ENCODE data around the gene COX19. TPM values are rescaled to one million over a fixed set of nuclear protein-coding genes. Genes with fewer than 3 reads are reported as not detected.

Gene COX19
- total and polyA plus RNA-seq, 2 of the 13 experiments (the other 11 are each of a cell fraction or from before 2014, with no cell fraction given) = 11.5 to 21.7 TPM

GRCh38 chr7:953547-954327, 21.6 kb downstream of the COX19 start (continued):
- TF ChIP-seq NFE2L2 (IDR thresholded peaks at IDR 0.05; ENCODE audit: low read length) (no peak), CREM (IDR thresholded peaks at IDR 0.05) (no peak), CREM (CRISPR knock-in tag; IDR thresholded peaks at IDR 0.05) (no peak), DNMT1 (CRISPR knock-in tag; IDR thresholded peaks at IDR 0.05) (no peak), ZNF772 (CRISPR knock-in tag; IDR thresholded peaks at IDR 0.05) (no peak), HHEX (CRISPR knock-in tag; IDR thresholded peaks at IDR 0.05) (no peak), ZNF362 (CRISPR knock-in tag; IDR thresholded peaks at IDR 0.05; ENCODE audit: borderline replicate concordance) (no peak), ZNF782 (CRISPR knock-in tag; IDR thresholded peaks at IDR 0.05; ENCODE audit: borderline replicate concordance) (no peak), ZNF567 (CRISPR knock-in tag; IDR thresholded peaks at IDR 0.05; ENCODE audit: borderline replicate concordance) (no peak), IKZF1 (IDR thresholded peaks at IDR 0.05) (no peak), PAWR (CRISPR knock-in tag; IDR thresholded peaks at IDR 0.05; ENCODE audit: borderline replicate concordance) (no peak), WIZ (CRISPR knock-in tag; IDR thresholded peaks at IDR 0.05) (no peak), PHB2 (IDR thresholded peaks at IDR 0.05; ENCODE audit: partially characterized antibody) (no peak), HOXD1 (CRISPR knock-in tag; IDR thresholded peaks at IDR 0.05) (no peak), ZNF576 (CRISPR knock-in tag; IDR thresholded peaks at IDR 0.05) (no peak), KDM4B (CRISPR knock-in tag; IDR thresholded peaks at IDR 0.05) (no peak), TRIM22 (IDR thresholded peaks at IDR 0.05) (no peak), GTF2F1 (IDR thresholded peaks at IDR 0.05; ENCODE audit: low read length) (no peak), ZNF124 (CRISPR knock-in tag; IDR thresholded peaks at IDR 0.05) (no peak), AHDC1 (CRISPR knock-in tag; IDR thresholded peaks at IDR 0.05; ENCODE audit: borderline replicate concordance) (no peak), ZNF317 (CRISPR knock-in tag; IDR thresholded peaks at IDR 0.05) (no peak), TRIM24 (CRISPR knock-in tag; IDR thresholded peaks at IDR 0.05) (no peak), ZC3H13 (CRISPR knock-in tag; IDR thresholded peaks at IDR 0.05) (0 out of 2 replicates have a peak, but pooled peaks have one; percentile 64), JUNB (CRISPR knock-in tag; IDR thresholded peaks at IDR 0.05; ENCODE audit: borderline replicate concordance) (no peak), ZNF530 (CRISPR knock-in tag; IDR thresholded peaks at IDR 0.05; ENCODE audit: low read depth) (no peak)
